Urinary bladder (tissue), 4 donors: ENCODE data around the gene ATF7. TPM values are rescaled to one million over a fixed set of nuclear protein-coding genes. Genes with fewer than 3 reads are reported as not detected.

ENCODE experiments used
- DNase-seq: peaks from one replicate; pipeline ENCODE4 v3.0.0-alpha.2; 2015; ENCODE audit errors: extremely low spot score
- H3K27ac ChIP-seq: one replicate; pipeline ENCODE4 v1.5.1; 2013; ENCODE audit warnings: low read depth, mild to moderate bottlenecking, moderate library complexity
- H3K36me3 ChIP-seq: one replicate; pipeline ENCODE4 v1.6.1; 2013; ENCODE audit warnings: mild to moderate bottlenecking, moderate library complexity; ENCODE audit not compliant: insufficient read depth
- H3K4me1 ChIP-seq: one replicate; pipeline ENCODE4 v1.6.1; 2013; ENCODE audit warnings: mild to moderate bottlenecking, moderate library complexity; ENCODE audit not compliant: insufficient read depth
- H3K4me3 ChIP-seq: one replicate; pipeline ENCODE4 v1.5.1; 2013; ENCODE audit warnings: low read depth, low read length
- WGBS: extraction: QIAGEN DNeasy Blood & Tissue Kit; methylation state at CpG from one replicate; pipeline ENCODE4 v1.1.7; 2013; 5-methylcytosine and 5-hydroxymethylcytosine counted together
- polyA plus RNA-seq: library from polyadenylated mRNA; stranded (reverse); fragments of 200-250 nt; gene quantifications from one replicate; pipeline ENCODE4 v1.2.3, GENCODE V29; 2013
- total RNA-seq: library from RNA; depleted of rRNA; stranded (reverse); fragments of >200 nt; gene quantifications from one replicate; pipeline ENCODE4 v1.2.3, GENCODE V29; 2014
- donor health status: healthy with polysubstance abuse.
- donor health status: healthy.

Gene ATF7
- total and polyA plus RNA-seq, 2 donors, result 24.1 to 28.2 TPM

- 94% methylated on average over 7 of the region's 7 CpGs for WGBS
- DNase-seq, result no peak
Observed at GRCh38 chr12:53532524-53533445, 93.4 kb downstream of the ATF7 start.

GRCh38 chr12:53532021-53532420 is 94.2 kb downstream of the ATF7 start:
- no peaks in the 10 kb centered on the region for H3K4me1 ChIP-seq
- peaks cover 2% of the 10 kb centered on the region for H3K36me3 ChIP-seq
- no peak overlapping the region for H3K27ac ChIP-seq
- no peak overlapping the region for H3K4me3 ChIP-seq
- no peak for DNase-seq
- WGBS, result 53% methylated on average over 3 of the region's 3 CpGs

More at GRCh38 chr12:53532524-53533445, 93.4 kb downstream of the ATF7 start:
- Histone ChIP-seq H3K27ac (no peak overlapping the region), H3K4me1 (no peaks in the 10 kb centered on the region), H3K36me3 (peaks cover 4% of the 10 kb centered on the region), H3K4me3 (no peak overlapping the region)

DNA sequence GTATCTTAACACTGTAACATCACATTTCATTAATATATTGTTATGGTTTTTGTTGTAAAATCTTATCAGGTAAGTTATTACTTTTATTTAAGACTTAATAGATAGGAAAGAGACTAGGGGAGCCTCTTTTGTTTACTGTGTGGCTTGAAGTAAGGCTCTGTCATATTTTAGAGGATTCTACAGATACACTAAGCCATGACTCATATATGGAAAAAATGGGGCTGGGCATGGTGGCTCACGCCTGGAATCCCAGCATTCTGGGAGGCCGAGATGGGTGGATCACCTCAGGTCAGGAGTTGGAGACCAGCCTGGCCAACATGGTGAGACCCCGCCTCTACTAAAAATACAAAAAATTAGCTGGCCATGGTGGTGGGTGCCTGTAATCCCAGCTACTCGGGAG is 95.3 kb downstream of the ATF7 start:
- no peak for DNase-seq
- H3K36me3 ChIP-seq, result peaks cover 2% of the 10 kb centered on the region
- no peaks in the 10 kb centered on the region for H3K4me1 ChIP-seq
- no peak overlapping the region for H3K27ac ChIP-seq
- 90% methylated on average over 4 of the region's 4 CpGs for WGBS
- no peak overlapping the region for H3K4me3 ChIP-seq

GRCh38 chr12:53530061-53530460 is 96.1 kb downstream of the ATF7 start:
- H3K27ac ChIP-seq, result no peak overlapping the region
- no peak overlapping the region for H3K4me3 ChIP-seq
- WGBS, result 93% methylated on average over 2 of the region's 2 CpGs
- H3K4me1 ChIP-seq, result no peaks in the 10 kb centered on the region
- no peak for DNase-seq
- peaks cover 2% of the 10 kb centered on the region for H3K36me3 ChIP-seq

DNA sequence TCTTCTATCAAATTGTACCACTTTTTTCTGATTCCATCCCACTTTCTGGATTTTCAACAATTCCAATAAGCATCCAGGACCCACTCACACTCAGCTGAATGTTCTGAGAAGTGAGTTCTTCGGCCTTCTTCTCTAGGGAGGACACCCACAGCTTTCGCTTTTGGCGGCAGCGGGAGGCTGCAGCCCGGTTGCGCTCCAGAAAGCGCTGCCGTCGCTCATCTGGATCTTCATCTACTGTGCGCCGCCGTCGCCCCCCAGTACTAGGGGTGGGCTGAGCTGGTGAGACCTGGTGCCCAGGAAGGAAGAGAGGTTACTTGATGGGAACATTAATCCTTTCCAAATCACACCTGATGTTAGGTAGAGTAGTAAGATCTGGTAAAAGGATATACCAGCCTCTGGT is 101.7 kb downstream of the ATF7 start:
- WGBS, result 96% methylated on average over 13 of the region's 13 CpGs
- DNase-seq, result no peak
- Histone ChIP-seq H3K4me1 (no peaks in the 10 kb centered on the region), H3K27ac (no peak overlapping the region), H3K4me3 (no peak overlapping the region), H3K36me3 (peaks cover 10% of the 10 kb centered on the region)

DNA sequence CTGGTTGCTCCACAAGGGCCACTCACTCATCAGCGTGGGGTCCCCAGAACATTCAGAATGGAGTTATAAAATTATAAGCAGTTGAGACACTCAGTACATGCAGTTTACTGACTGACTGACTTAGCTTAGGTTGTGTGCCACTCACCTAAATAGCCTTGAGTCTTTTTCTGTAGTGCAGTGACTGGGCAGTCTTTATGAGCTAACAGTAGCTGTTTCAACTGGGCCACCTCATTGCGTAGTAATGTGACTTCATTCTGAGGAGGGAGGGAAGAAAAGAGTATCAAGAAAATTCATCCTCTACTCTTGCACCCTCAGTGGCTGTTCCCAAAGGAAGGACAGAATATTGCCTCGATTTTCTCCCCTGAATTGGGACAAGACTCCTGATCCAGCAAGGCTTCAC is 103.1 kb downstream of the ATF7 start:
- Histone ChIP-seq H3K4me3 (no peak overlapping the region), H3K27ac (no peak overlapping the region), H3K36me3 (peaks cover 10% of the 10 kb centered on the region), H3K4me1 (no peaks in the 10 kb centered on the region)
- WGBS, result 94% methylated on average over 3 of the region's 3 CpGs
- DNase-seq, result no peak

- DNase-seq, result no peak
- Histone ChIP-seq H3K36me3 (peaks cover 10% of the 10 kb centered on the region), H3K27ac (no peak overlapping the region), H3K4me3 (no peak overlapping the region), H3K4me1 (no peaks in the 10 kb centered on the region)
- 70% methylated on average over 5 of the region's 5 CpGs for WGBS
Observed at GRCh38 chr12:53518381-53518780, 107.8 kb downstream of the ATF7 start.

DNA sequence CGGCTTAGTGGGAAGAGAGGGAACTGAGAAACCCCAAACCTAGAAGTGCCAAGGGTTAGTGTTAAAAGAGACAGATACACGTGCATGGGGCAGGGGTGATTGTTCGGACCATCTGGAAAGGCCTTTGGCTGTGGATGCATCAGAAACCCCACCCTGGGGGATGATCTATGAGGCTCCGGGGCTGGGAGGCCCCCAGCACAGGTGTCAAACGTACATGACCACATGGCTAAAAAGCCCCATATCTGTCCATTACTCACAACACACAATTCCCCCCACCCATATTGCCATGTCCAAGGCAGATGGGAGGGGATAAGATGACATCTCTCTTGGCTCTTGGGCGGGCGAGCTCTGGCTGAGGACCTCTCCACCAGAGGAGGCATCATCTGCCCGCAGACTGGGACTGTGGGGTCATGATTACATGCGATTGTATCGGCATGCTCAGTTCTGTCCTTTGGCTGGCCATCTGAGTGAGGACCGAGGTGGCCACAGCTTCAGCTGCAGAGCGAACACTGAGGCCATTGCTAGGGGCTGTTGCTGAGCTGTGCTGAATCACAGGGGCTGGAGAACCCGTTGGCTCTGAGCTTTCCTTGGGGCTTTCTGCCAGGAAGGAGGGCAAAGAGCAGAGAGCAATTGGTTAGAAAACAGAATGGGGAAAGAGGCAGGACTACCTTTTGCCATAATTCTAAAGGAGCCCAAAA is 109.3 kb downstream of the ATF7 start:
- DNase-seq, result no peak
- peaks cover 9% of the 10 kb centered on the region for H3K36me3 ChIP-seq
- H3K27ac ChIP-seq, result no peak overlapping the region
- no peak overlapping the region for H3K4me3 ChIP-seq
- H3K4me1 ChIP-seq, result no peaks in the 10 kb centered on the region
- 87% methylated on average over 13 of the region's 13 CpGs for WGBS

DNA sequence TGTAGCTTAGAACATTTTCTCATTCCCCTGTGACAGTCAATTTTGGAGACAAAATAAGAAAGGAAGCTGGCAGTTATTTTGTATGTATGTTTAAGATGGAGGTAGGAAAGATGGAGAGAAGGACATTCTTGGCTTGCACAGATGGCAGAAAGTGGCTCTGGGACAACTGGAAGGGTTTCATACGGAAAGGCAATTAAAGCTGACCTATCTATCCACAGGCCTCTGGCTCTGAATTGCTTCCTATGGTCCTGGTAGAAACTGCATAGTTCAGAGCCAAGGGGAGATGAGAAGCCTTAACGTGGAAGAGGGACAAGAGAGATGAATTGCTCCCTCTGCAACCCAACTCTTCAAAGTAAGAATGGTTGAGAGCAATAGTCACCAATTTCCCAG is 110.9 kb downstream of the ATF7 start:
- Histone ChIP-seq H3K4me1 (no peaks in the 10 kb centered on the region), H3K4me3 (no peak overlapping the region), H3K27ac (no peak overlapping the region), H3K36me3 (peaks cover 7% of the 10 kb centered on the region)
- no peak for DNase-seq
- WGBS, result 76% methylated on average over 2 of the region's 2 CpGs

- peaks cover 4% of the 10 kb centered on the region for H3K36me3 ChIP-seq
- 83% methylated on average over 6 of the region's 6 CpGs for WGBS
Observed at GRCh38 chr12:53514628-53515290, 111.4 kb downstream of the ATF7 start.

DNA sequence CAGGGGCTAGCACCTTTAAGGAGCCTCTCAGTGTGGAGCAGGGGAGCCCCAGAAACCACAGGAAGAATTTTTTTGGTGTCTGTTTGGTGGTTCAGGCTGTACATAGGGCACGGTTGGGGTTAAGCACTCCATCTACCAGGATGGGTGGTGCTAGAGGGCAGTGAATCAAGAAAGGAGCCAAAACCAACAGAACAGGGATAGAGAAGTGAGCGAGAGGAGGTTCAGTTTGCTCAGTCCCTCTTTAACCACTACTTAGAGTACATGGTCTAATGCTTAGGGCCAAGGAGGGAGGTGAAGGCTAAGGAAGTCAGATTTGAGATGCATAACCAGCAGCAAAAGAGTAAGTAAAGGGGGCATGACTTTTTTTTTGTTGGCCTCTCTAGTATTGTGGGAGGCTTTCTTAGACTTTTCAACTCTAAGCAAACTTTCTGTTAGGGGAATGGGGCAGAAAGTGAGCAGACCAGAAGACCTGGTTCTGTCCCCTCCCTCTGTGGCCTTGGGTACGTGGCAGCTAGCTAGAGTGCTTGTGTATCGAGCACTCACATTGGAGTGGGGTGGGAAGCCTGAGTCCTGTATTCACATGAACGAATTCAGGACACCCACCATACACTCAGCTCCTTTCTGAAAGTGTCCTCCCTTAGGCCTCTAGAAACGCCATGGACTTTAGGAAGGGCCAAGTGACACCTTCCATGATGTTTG is 112.3 kb downstream of the ATF7 start:
- Histone ChIP-seq H3K36me3 (peaks cover 4% of the 10 kb centered on the region), H3K4me1 (no peaks in the 10 kb centered on the region), H3K4me3 (no peak overlapping the region), H3K27ac (no peak overlapping the region)
- WGBS, result 79% methylated on average over 6 of the region's 6 CpGs
- no peak for DNase-seq

More at GRCh38 chr12:53514628-53515290, 111.4 kb downstream of the ATF7 start:
- no peak overlapping the region for H3K27ac ChIP-seq
- no peak for DNase-seq
- H3K4me1 ChIP-seq, result no peaks in the 10 kb centered on the region
- no peak overlapping the region for H3K4me3 ChIP-seq

DNA sequence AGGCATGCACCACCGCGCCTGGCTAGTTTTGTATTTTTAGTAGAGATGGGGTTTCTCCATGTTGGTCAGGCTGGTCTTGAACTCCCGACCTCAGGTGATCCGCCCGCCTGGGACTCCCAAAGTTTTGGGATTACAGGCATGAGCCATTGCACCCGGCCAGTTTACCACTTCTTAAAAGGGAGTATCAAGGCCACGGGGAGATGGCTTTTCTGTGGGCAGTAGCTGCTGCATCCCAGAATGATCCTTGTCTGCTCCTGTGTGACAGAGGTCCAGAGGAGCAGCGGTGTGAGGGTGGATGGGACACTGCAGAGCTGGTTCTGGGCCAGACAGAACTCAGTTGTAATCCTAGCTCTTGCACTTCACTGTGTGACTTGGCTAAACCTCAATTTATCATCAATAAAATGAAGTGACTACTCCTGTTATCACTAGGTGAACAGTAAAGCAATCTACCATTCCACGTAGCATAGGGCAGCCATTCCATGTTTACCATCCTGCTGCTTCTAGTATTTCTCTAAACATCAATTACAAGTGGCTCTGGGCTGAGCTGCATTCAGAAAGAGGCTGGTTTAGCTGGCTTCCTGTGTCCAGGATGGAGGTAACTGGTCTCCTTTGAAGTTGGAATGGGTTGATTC is 115.9 kb downstream of the ATF7 start:
- Histone ChIP-seq H3K27ac (no peak overlapping the region), H3K4me1 (no peaks in the 10 kb centered on the region), H3K36me3 (peaks cover 4% of the 10 kb centered on the region), H3K4me3 (no peak overlapping the region)
- 90% methylated on average over 9 of the region's 9 CpGs for WGBS
- DNase-seq, result no peak
